Activated CD8-positive, alpha-beta T cell treated with anti-CD3 and anti-CD28 coated beads for 36 hours (primary cell): ENCODE results near the gene FAF2. TPM values are rescaled to one million over a fixed set of nuclear protein-coding genes. Genes with fewer than 3 reads are reported as not detected.

Experiments used
- ATAC-seq: fragments of 200-7000 bp; cut with Tn5 transposase; one replicate; pipeline ENCODE4 v1.10.0; 2021; ENCODE audit warnings: mild to moderate bottlenecking, moderate library complexity
- CTCF ChIA-PET: fragments of 350-600 bp; sonication (Branson Sonifier 250); formaldehyde crosslinking; loops from one replicate; lab custom pipeline; 2021; ENCODE audit warnings: antibody characterized with exemption; lab: Charles Lee
- POLR2A ChIA-PET: fragments of 350-600 bp; sonication (Branson Sonifier 250); formaldehyde crosslinking; loops from one replicate; lab custom pipeline; 2021; ENCODE audit warnings: antibody characterized with exemption; lab: Charles Lee
- DNase-seq: peaks from one replicate; pipeline ENCODE4 v3.0.0-alpha.2; 2020
- H3K27ac Mint-ChIP-seq: one replicate; pipeline ENCODE4 v1.8.0; 2021; ENCODE audit warnings: mild to moderate bottlenecking, mixed read lengths
- H3K27me3 Mint-ChIP-seq: one replicate; pipeline ENCODE4 v1.8.0; 2021; ENCODE audit warnings: mixed read lengths
- H3K36me3 Mint-ChIP-seq: one replicate; pipeline ENCODE4 v1.8.0; 2021; ENCODE audit warnings: low read depth, mixed read lengths
- H3K4me1 Mint-ChIP-seq: one replicate; pipeline ENCODE4 v1.8.0; 2021; ENCODE audit warnings: low read depth, mixed read lengths
- H3K4me3 Mint-ChIP-seq: one replicate; pipeline ENCODE4 v1.8.0; 2021; ENCODE audit warnings: mild to moderate bottlenecking, moderate library complexity, mixed read lengths
- H3K9me3 Mint-ChIP-seq: one replicate; pipeline ENCODE4 v1.8.0; 2021; ENCODE audit warnings: mixed read lengths
- intact Hi-C: fragments of 100-400 bp; cut with micrococcal nuclease; formaldehyde crosslinking; loops from one replicate; pipeline ENCODE4 v1.10.0; 2022
- total RNA-seq, 2 experiments: library from RNA; stranded (reverse); gene quantifications; one replicate each; pipeline ENCODE4 v1.2.3, GENCODE V29; 2021
- TF ChIP-seq, protein P1 (sequence below): fragments of 200-600 bp; IDR thresholded peaks from one replicate; pipeline ENCODE4 v1.8.0; 2022; ENCODE audit warnings: antibody characterized with exemption, mild to moderate bottlenecking

FAF2 gene
- total RNA-seq, 2 experiments from 2014 or later = 32.6 to 33.0 TPM

DNA sequence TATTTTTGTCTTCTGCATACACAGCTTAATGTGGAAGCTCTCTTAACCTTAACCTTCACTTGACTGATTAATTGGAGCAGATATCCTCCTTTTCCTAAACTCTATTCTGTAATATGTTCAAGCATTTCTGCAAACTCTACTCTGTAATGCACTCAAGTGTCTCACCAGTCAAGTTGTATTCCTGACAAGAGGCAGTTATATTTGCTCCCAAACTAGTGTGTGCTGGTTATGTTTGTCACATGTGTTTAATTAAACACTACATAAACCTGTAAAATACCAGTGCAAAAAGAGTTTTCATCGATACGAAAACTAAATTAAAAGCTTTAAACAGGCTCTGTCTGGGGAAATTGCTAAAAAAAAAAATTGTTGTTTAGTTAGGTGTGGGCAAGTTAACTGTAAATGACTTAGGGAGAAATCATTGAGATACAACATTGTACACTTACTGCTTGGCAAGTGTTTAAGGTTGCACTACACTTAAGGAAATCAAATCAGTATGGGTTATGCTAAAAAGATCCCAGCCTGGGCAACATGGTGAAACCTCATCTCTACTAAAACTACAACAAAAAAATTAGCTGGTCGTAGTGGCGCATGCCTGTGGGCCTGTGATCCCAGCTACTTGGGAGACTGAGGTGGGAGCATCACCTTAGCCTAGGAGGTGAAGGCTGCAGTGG is 6.7 kb downstream of the FAF2 start:
- ChIA-PET POLR2A (interaction anchor here (0.6 kb wide), 1 partner anchor 10 kb away, joined by 3 read pairs; no protein-coding TSS in a partner anchor), CTCF (interaction anchor here (0.7 kb wide), 1 partner anchor 11 kb away, joined by 3 read pairs; no protein-coding TSS in a partner anchor)
- H3K27ac Mint-ChIP-seq = no peak overlapping the region
- peaks cover 24% of the 10 kb centered on the region for H3K36me3 Mint-ChIP-seq
- intact Hi-C loops = no loop called here
- TF ChIP-seq, protein P1, sequence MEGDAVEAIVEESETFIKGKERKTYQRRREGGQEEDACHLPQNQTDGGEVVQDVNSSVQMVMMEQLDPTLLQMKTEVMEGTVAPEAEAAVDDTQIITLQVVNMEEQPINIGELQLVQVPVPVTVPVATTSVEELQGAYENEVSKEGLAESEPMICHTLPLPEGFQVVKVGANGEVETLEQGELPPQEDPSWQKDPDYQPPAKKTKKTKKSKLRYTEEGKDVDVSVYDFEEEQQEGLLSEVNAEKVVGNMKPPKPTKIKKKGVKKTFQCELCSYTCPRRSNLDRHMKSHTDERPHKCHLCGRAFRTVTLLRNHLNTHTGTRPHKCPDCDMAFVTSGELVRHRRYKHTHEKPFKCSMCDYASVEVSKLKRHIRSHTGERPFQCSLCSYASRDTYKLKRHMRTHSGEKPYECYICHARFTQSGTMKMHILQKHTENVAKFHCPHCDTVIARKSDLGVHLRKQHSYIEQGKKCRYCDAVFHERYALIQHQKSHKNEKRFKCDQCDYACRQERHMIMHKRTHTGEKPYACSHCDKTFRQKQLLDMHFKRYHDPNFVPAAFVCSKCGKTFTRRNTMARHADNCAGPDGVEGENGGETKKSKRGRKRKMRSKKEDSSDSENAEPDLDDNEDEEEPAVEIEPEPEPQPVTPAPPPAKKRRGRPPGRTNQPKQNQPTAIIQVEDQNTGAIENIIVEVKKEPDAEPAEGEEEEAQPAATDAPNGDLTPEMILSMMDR = no peak
- no peaks in the 10 kb centered on the region for H3K9me3 Mint-ChIP-seq
- no peak overlapping the region for H3K4me3 Mint-ChIP-seq
- ATAC-seq (no peak), DNase-seq (no peak)
- H3K4me1 Mint-ChIP-seq = peaks cover 37% of the 10 kb centered on the region
- H3K27me3 Mint-ChIP-seq = no peaks in the 10 kb centered on the region

DNA sequence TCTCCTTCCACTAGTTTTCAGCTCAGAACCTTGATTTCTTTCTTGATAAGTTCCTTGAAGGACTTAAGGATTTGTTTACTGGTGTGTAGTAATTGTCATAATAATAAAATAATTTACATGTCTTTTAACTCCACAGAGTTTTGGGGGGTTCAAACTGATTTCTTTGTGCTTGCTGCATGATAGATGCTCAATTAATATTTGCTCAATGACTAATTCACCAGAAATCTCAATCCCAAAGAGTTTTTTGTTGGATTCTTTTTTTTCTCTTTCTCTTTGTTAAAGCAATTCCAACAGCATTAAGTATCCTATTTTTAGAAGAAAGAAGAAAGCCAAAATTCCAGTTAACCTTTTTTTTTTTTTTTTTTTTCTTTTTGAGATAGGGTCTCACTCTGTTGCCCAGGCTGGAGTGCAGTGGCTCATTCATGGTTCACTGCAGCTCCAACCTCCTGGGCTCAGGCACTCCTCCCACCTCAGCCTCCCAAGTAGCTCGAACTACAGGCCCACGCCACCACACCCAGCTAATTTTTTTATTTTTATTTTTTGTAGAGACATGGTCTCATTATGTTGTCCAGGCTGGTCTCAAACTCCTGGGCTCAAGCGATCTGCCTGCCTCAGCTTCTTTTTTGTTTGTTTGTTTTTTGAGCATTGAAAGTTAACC is 10.8 kb downstream of the FAF2 start:
- Mint-ChIP-seq H3K27ac (no peak overlapping the region), H3K36me3 (peaks cover 22% of the 10 kb centered on the region), H3K27me3 (no peaks in the 10 kb centered on the region), H3K4me3 (no peak overlapping the region), H3K9me3 (no peaks in the 10 kb centered on the region), H3K4me1 (peaks cover 27% of the 10 kb centered on the region)
- ATAC-seq (no peak), DNase-seq (no peak)
- ChIA-PET CTCF (interaction anchor here (0.8 to 1.5 kb wide), 2 partner anchors 9 to 75 kb away, joined by 3 read pairs; no protein-coding TSS in a partner anchor), POLR2A (no interaction called here)
- intact Hi-C loops = no loop called here
- TF ChIP-seq, protein P1 = no peak

DNA sequence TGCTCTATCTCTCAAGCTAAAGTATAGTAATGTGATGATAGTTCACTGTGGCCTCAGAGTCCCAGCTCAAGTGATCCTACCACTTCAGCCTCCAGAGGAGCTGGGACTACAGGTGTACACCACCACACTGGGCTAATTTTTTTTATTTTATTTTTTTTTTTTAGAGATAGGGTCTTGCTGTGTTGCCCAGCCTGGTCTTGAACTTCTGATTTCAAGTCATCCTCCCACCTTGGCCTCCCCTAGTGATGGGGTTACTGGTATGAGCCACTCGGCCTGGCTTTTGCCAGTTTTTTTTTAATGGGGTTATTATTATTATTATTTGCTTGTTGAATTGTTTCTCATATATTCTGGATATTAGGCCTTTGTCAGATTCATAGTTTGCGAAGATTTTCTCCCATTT is 13.2 kb downstream of the FAF2 start:
- H3K36me3 Mint-ChIP-seq = peaks cover 21% of the 10 kb centered on the region
- H3K27ac Mint-ChIP-seq = no peak overlapping the region
- ChIA-PET POLR2A (interaction anchor here (0.7 kb wide), 1 partner anchor 14 kb away, joined by 3 read pairs; the partner anchor contains the start of gene FAF2), CTCF (no interaction called here)
- H3K9me3 Mint-ChIP-seq = no peaks in the 10 kb centered on the region
- no peaks in the 10 kb centered on the region for H3K27me3 Mint-ChIP-seq
- TF ChIP-seq, protein P1 = no peak
- peaks cover 25% of the 10 kb centered on the region for H3K4me1 Mint-ChIP-seq
- ATAC-seq = no peak
- no peak for DNase-seq
- H3K4me3 Mint-ChIP-seq = no peak overlapping the region
- intact Hi-C loops = no loop called here

DNA sequence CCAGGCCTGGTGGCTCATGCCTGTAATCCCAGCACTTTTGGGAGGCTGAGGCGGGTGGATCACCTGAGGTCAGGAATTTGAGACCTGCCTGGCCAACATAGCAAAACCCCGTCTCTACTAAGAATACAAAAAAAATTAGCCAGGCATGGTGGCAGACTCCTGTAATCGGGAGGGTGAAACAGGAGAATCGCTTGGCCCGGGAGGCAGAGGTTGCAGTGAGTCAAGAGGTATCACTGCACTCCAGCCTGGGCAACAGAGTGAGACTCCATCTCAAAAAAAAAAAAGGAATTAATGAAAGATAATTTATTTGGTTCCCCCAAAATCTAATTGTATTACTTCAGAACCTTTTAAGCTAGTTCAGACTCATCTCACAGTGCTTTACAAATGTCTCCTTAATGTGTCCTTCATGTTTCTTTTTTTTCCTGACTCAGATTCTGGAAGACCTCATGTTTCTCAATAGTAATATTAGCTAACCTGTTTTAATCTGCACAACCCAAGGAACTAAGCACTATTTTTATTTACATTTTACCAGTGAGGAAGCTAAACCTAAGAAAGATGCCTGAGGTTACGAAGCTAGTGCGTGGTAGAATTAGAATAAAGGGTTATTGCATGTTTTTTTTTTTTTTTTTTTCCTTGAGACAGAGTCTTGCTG is 15.1 kb downstream of the FAF2 start:
- H3K36me3 Mint-ChIP-seq = peaks cover 28% of the 10 kb centered on the region
- H3K27ac Mint-ChIP-seq = no peak overlapping the region
- POLR2A ChIA-PET = interaction anchor here (0.7 kb wide), 1 partner anchor 10 kb away, joined by 3 read pairs; no protein-coding TSS in a partner anchor
- no peak for ATAC-seq
- peaks cover 19% of the 10 kb centered on the region for H3K4me1 Mint-ChIP-seq
- no peaks in the 10 kb centered on the region for H3K27me3 Mint-ChIP-seq
- H3K9me3 Mint-ChIP-seq = no peaks in the 10 kb centered on the region
- no peak for DNase-seq
- no peak overlapping the region for H3K4me3 Mint-ChIP-seq
- CTCF ChIA-PET = interaction anchor here (1.0 kb wide), 1 partner anchor 11 kb away, joined by 3 read pairs; no protein-coding TSS in a partner anchor
- intact Hi-C loops = no loop called here
- TF ChIP-seq, protein P1 = no peak
